ENCODE results near the gene MICALL2.
A peak's percentile ranks its signal among the peaks of the same experiment; 100 is the strongest.

The MICALL2 gene

GRCh38 chr7:1492640-1493039 is 33.4 kb upstream of the MICALL2 start:
- no peak for DNase-seq

- DNase-seq: no peak
Observed at GRCh38 chr7:1492221-1492620, 33.0 kb upstream of the MICALL2 start.

GRCh38 chr7:1490837-1491236 is 31.6 kb upstream of the MICALL2 start:
- no peak for DNase-seq

GRCh38 chr7:1489336-1489735 is 30.1 kb upstream of the MICALL2 start:
- no peak for DNase-seq

GRCh38 chr7:1488016-1488415 is 28.7 kb upstream of the MICALL2 start:
- no peak for DNase-seq

- no peak for DNase-seq
Observed at GRCh38 chr7:1487466-1487865, 28.2 kb upstream of the MICALL2 start.

- no peak for DNase-seq
Observed at GRCh38 chr7:1486571-1486970, 27.3 kb upstream of the MICALL2 start.

GRCh38 chr7:1485156-1485555 is 25.9 kb upstream of the MICALL2 start:
- DNase-seq: no peak

- DNase-seq: no peak
Observed at GRCh38 chr7:1484569-1484968, 25.3 kb upstream of the MICALL2 start.

- DNase-seq: no peak
Observed at GRCh38 chr7:1483536-1484505, 24.6 kb upstream of the MICALL2 start.

GRCh38 chr7:1483079-1483478 is 23.8 kb upstream of the MICALL2 start:
- DNase-seq: no peak

- no peak for DNase-seq
Observed at GRCh38 chr7:1481300-1481699, 22.0 kb upstream of the MICALL2 start.

- no peak for DNase-seq
Observed at GRCh38 chr7:1480670-1481069, 21.4 kb upstream of the MICALL2 start.

GRCh38 chr7:1479287-1479686 is 20.0 kb upstream of the MICALL2 start:
- no peak for DNase-seq

- DNase-seq: no peak
Observed at GRCh38 chr7:1478480-1478879, 19.2 kb upstream of the MICALL2 start.

GRCh38 chr7:1476859-1477258 is 17.6 kb upstream of the MICALL2 start:
- no peak for DNase-seq

- no peak for DNase-seq
Observed at GRCh38 chr7:1475991-1476390, 16.7 kb upstream of the MICALL2 start.

- no peak for DNase-seq
Observed at GRCh38 chr7:1475393-1475792, 16.1 kb upstream of the MICALL2 start.

- no peak for DNase-seq
Observed at GRCh38 chr7:1474736-1475135, 15.5 kb upstream of the MICALL2 start.

GRCh38 chr7:1473864-1474512 is 14.7 kb upstream of the MICALL2 start:
- peak; percentile 92 for DNase-seq

- DNase-seq: no peak
Observed at GRCh38 chr7:1470901-1471300, 11.6 kb upstream of the MICALL2 start.

- no peak for DNase-seq
Observed at GRCh38 chr7:1468643-1469298, 9.5 kb upstream of the MICALL2 start.

GRCh38 chr7:1468203-1468602 is 8.9 kb upstream of the MICALL2 start:
- no peak for DNase-seq
